ENCODE data around the gene SLC44A4. TPM values are rescaled to one million over a fixed set of nuclear protein-coding genes. Genes with fewer than 3 reads are reported as not detected.

SLC44A4 gene
- total and polyA plus RNA-seq, 9 of the 15 experiments (the other 6 are each of a cell fraction or from before 2014, with no cell fraction given), result 7.9 to 18.6 (median 11.2) TPM

DNA sequence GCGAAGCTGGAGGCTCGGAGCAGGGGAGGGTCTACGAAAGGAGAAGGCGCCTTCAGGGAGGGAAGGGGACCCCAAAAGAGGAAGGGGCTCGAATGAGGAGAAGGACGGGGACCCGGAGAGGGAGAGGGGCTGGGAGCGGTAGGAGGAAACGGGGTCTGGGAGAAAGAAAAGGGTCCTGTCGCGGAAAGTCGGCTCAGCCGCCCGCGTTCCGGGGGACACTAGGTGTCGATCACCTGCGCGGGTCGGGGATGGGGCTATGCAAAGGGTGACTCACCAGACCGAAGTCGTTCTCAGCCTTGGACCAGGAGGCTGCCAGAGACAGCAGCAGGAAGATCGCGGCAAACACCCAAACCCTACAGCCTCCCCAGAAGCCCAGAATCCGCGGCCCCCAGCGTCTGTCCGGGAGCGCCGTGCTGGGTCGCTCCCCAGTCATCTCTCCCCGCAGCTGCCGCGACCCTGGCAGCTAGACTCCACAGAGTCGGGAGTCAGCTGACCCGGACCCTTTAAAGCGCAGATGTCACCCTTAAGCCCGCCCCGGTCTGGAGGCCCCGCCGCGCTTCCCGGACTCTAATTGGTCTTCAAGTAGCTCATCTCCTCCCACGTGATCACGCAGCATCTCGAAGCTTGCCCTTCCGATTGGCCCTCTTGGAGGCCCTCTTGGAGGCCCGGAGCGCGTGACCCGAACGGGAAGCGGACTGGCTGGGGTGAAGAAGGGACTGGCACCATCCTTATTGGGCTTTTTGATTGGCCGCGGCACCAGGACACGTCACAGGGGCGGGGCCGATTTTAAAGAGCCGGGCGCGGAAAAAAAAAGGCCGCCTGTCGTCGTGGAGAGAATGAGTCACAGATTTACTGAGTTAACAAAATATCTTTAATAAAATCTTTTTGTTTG lies 16.2 kb downstream of the SLC44A4 start, which contains the start of gene NEU1:
Gene NEU1 (minus strand): TSS at position 478 of the 892 bp plus-strand sequence. CDS start 45 bp downstream, at position 433.
- no peaks in the 10 kb centered on the region for H3K27me3 ChIP-seq (ENCODE audit: control insufficient read depth in 2 of 2, insufficient read depth in 2 of 2, low read length in 2 of 2)
- TF ChIP-seq TCF3 (CRISPR knock-in tag; IDR thresholded peaks at IDR 0.05) (peak; percentile 15; the same call in 1 of the 2 replicates), KLF6 (CRISPR knock-in tag; IDR thresholded peaks at IDR 0.05; ENCODE audit: borderline replicate concordance) (peak; percentile 70; the same call in 1 of the 2 replicates), ZBTB8A (IDR thresholded peaks at IDR 0.05; ENCODE audit: partially characterized antibody) (no peak), ESRRA (IDR thresholded peaks at IDR 0.05; ENCODE audit: borderline replicate concordance, low read depth) (peak; percentile 28; the same call in 1 of the 2 replicates), MTA3 (IDR thresholded peaks at IDR 0.05; ENCODE audit: borderline replicate concordance) (peak; percentile 98), ZBTB7A (IDR thresholded peaks at IDR 0.05; ENCODE audit: borderline replicate concordance, control insufficient read depth, low read depth, low read length) (peak; percentile 81; the same call in 1 of the 2 replicates), MAFG (tag; conservative IDR thresholded peaks at IDR 0.05) (no peak), HNRNPL (IDR thresholded peaks at IDR 0.05; ENCODE audit: low read depth, low read length) (no peak)
- TF ChIP-seq, protein P1, sequence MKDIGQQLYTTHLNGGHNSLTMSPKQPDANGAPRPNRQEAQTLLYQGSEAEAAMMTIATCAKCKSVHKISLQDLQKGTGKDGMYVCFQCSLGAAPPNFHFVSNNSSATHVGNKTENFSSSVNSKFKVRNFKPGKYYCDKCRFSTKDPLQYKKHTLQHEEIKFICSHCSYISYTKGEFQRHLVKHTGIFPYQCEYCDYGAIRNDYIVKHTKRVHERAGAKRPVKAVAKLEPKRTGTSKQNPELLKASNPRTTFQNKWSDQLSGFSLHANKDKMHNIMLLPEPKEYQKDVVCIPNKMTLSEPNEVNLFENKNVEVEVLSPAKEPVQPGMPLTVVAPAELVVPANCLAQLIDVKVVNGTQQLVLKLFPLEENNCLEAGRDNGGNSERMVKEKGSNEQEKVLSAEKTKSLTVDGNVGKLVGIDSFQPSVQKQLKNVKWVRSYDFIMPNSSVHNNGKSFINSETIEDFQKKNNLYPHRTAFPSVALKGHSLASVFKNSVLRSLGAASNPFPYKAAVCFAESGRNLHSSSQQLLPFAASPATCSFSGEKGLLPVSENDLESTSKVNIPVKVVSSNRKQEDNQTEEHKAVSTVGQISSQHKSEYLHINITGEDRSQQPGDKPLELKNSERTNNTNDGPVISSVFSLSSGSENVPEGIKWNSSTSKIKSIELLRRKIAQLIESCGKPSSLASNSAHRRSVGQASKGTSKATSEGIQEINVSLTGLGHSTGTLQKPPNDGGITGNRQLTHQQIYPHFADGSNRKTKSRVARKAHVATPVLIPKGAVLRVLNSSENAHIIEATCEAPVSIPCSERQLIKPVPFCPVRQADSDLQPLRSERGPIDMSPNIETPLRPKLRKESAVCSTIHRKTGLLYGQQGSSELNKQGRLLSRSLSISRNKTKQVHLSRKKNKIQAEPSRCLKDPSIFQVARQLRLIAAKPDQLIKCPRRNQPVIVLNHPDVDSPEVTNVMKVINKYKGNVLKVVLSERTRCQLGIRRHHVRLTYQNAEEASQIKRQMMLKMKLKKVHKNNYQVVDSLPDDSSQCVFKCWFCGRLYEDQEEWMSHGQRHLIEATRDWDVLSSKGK (CRISPR knock-in tag; IDR thresholded peaks at IDR 0.05), result no peak
- TF ChIP-seq, protein P2, sequence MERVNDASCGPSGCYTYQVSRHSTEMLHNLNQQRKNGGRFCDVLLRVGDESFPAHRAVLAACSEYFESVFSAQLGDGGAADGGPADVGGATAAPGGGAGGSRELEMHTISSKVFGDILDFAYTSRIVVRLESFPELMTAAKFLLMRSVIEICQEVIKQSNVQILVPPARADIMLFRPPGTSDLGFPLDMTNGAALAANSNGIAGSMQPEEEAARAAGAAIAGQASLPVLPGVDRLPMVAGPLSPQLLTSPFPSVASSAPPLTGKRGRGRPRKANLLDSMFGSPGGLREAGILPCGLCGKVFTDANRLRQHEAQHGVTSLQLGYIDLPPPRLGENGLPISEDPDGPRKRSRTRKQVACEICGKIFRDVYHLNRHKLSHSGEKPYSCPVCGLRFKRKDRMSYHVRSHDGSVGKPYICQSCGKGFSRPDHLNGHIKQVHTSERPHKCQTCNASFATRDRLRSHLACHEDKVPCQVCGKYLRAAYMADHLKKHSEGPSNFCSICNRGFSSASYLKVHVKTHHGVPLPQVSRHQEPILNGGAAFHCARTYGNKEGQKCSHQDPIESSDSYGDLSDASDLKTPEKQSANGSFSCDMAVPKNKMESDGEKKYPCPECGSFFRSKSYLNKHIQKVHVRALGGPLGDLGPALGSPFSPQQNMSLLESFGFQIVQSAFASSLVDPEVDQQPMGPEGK (CRISPR knock-in tag; IDR thresholded peaks at IDR 0.05; ENCODE audit: borderline replicate concordance), result no peak

More for the DNA sequence above, 16.2 kb downstream of the SLC44A4 start, which contains the start of gene NEU1:
- H3K79me2 ChIP-seq (ENCODE audit: control insufficient read depth, insufficient read depth, low read length), result peaks cover 24% of the 10 kb centered on the region
- H3K36me3 ChIP-seq (ENCODE audit: control insufficient read depth, insufficient read depth, low read length), result peaks cover 49% of the 10 kb centered on the region; the same call in 2 of the 3 replicates
- peak within 1 kb of the TSS; percentile 85 for H3K4me2 ChIP-seq (ENCODE audit: insufficient read depth, low read length)
- ChIA-PET CTCF (ENCODE audit: low intra/inter-chr PET ratio) (interaction anchor here (0.6 to 1.1 kb wide), 2 partner anchors 182 to 253 kb away, joined by 3 to 5 read pairs; partner anchors contain the start of gene LY6G5C), POLR2A (interaction anchor here (0.5 to 4.3 kb wide), 35 partner anchors 10 to 264 kb away, joined by 3 to 123 read pairs (median 5); partner anchors contain the start of genes ABHD16A, BAG6, C6orf47 and CSNK2B)
- in situ Hi-C loops (cut with MboI), result loop anchor here (5.0 kb wide), 1 partner anchor 200 kb away; the partner anchor contains the start of genes C6orf47 and GPANK1
- no peaks in the 10 kb centered on the region for H3K9me3 ChIP-seq (replicated peaks; ENCODE audit: control insufficient read depth, insufficient read depth, low read depth, low read length)
- WGBS (ENCODE audit: insufficient coverage, low coverage, missing lambda C conversion rate), result under 1% methylated on average over 64 of the region's 64 CpGs
- peak within 1 kb of the TSS; percentile 62 for H3K4me3 ChIP-seq
- H3K4me1 ChIP-seq (replicated peaks in 1 of 2; ENCODE audit: control insufficient read depth in 2 of 2, insufficient read depth in 2 of 2, low read length in 2 of 2), result peaks cover 13 to 43% of the 10 kb centered on the region in 2 experiments; a peak in 4 of 5 replicates
- ATAC-seq (peak; percentile 98), FAIRE-seq (peak; percentile 100), DNase-seq (ENCODE audit: extremely low read depth in 1 of 4, low spot score in 3 of 4) (peak; percentile 100)
- H2AFZ ChIP-seq (ENCODE audit: low read depth, low read length), result peak within 1 kb of the TSS; percentile 90
- intact Hi-C loops (cut with micrococcal nuclease), result loop anchor here (1.0 to 2.0 kb wide), 6 partner anchors 28 to 315 kb away; partner anchors contain the start of genes BAG6, LY6G5C and NFKBIL1
- BruUV-seq (replicated peaks), result no TSS peak
- H3K27ac ChIP-seq (ENCODE audit: extremely low read depth, low read depth, low read length), result peak within 1 kb of the TSS; percentile 73
- H3K9me1 ChIP-seq (ENCODE audit: control insufficient read depth, insufficient read depth, low read length), result peaks cover 9% of the 10 kb centered on the region
- no peaks in the 10 kb centered on the region for H4K20me1 ChIP-seq (replicated peaks; ENCODE audit: control insufficient read depth, insufficient read depth, low read length)
- peak within 1 kb of the TSS; percentile 73 to 95 for H3K9ac ChIP-seq (ENCODE audit: insufficient read depth in 1 of 2, low read depth in 2 of 2, low read length in 2 of 2)
